Right atrium auricular region (tissue), 2 donors: ENCODE results near the gene ARSJ. TPM values are rescaled to one million over a fixed set of nuclear protein-coding genes. Genes with fewer than 3 reads are reported as not detected.
"Not testable (repeated sequence)": the region's sequence is repeated elsewhere in the genome, so short reads cannot be mapped to it uniquely, and the experiment has no call there.

Source experiments
- DNase-seq: peaks from one replicate; pipeline ENCODE4 v3.0.0-alpha.2; 2019; ENCODE audit warnings: low spot score
- H3K27ac ChIP-seq, 2 donors: fragments of 200-600 bp; sonication (generic); 1 replicate in 1 of 2; 2 replicates in 1 of 2; pipeline ENCODE4 v1.5.1; 2016 to 2019
- H3K27me3 ChIP-seq, 2 donors: fragments of 200-600 bp; sonication (generic); one replicate each; pipeline versions ENCODE4 v1.5.1 to v1.6.0; 2017 to 2019
- H3K36me3 ChIP-seq: fragments of 200-600 bp; sonication (generic); one replicate; pipeline ENCODE4 v1.5.1; 2016
- H3K4me1 ChIP-seq, 2 donors: fragments of 200-600 bp; sonication (generic); one replicate each; pipeline versions ENCODE4 v1.5.1 to v1.6.0; 2017 to 2019
- H3K4me3 ChIP-seq, 2 donors: fragments of 200-600 bp; sonication (generic); 1 replicate in 1 of 2; 2 replicates in 1 of 2; pipeline ENCODE4 v1.5.1; 2017 to 2019; ENCODE audit warnings: mild to moderate bottlenecking in 1 of 2, moderate library complexity in 1 of 2
- H3K9me3 ChIP-seq, 2 donors: fragments of 200-600 bp; sonication (generic); one replicate each; pipeline ENCODE4 v1.5.1; 2019
- CTCF ChIP-seq, 2 donors: fragments of 200-600 bp; sonication (generic); IDR thresholded peaks; one replicate each; pipeline ENCODE4 v1.5.1; 2019; ENCODE audit warnings: antibody characterized with exemption in 2 of 2
- total RNA-seq, 2 donors: library from RNA; depleted of rRNA; stranded (reverse); fragments of >200 nt; gene quantifications; one replicate each; pipeline ENCODE4 v1.1.0, GENCODE V29; 2016

Gene ARSJ
- total RNA-seq, 2 donors from 2014 or later, result 3.8 to 5.6 TPM

GRCh38 chr4:114021451-114021850 is 42.0 kb upstream of the ARSJ start:
- Histone ChIP-seq H3K36me3 (no peaks in the 10 kb centered on the region), H3K27ac (no peak overlapping the region), H3K9me3 (no peaks in the 10 kb centered on the region), H3K4me1 (no peaks in the 10 kb centered on the region), H3K27me3 (no peaks in the 10 kb centered on the region), H3K4me3 (no peak overlapping the region)
- no peak for DNase-seq
- TF ChIP-seq CTCF (IDR thresholded peaks at IDR 0.05), result no peak

- Histone ChIP-seq H3K27ac (no peak overlapping the region), H3K4me3 (no peak overlapping the region), H3K9me3 (no peaks in the 10 kb centered on the region), H3K36me3 (no peaks in the 10 kb centered on the region), H3K4me1 (no peaks in the 10 kb centered on the region), H3K27me3 (no peaks in the 10 kb centered on the region)
- no peak for TF ChIP-seq CTCF (IDR thresholded peaks at IDR 0.05)
- no peak for DNase-seq
Measured at GRCh38 chr4:114019969-114020358, 40.5 kb upstream of the ARSJ start.

- H3K4me3 ChIP-seq, result no peak overlapping the region
- no peak overlapping the region for H3K27ac ChIP-seq
- no peaks in the 10 kb centered on the region for H3K9me3 ChIP-seq
- no peaks in the 10 kb centered on the region for H3K27me3 ChIP-seq
- H3K4me1 ChIP-seq, result no peaks in the 10 kb centered on the region
- DNase-seq, result no peak
- no peaks in the 10 kb centered on the region for H3K36me3 ChIP-seq
- TF ChIP-seq CTCF (IDR thresholded peaks at IDR 0.05), result no peak
Measured at GRCh38 chr4:114019276-114019968, 40.0 kb upstream of the ARSJ start.

- TF ChIP-seq CTCF (IDR thresholded peaks at IDR 0.05), result no peak
- no peak overlapping the region for H3K4me3 ChIP-seq
- no peaks in the 10 kb centered on the region for H3K9me3 ChIP-seq
Measured at GRCh38 chr4:114017120-114017917, 37.9 kb upstream of the ARSJ start.

GRCh38 chr4:114015444-114015899 is 36.0 kb upstream of the ARSJ start:
- H3K27me3 ChIP-seq, result no peaks in the 10 kb centered on the region
- no peak for TF ChIP-seq CTCF (IDR thresholded peaks at IDR 0.05)
- no peak overlapping the region for H3K4me3 ChIP-seq
- H3K4me1 ChIP-seq, result no peaks in the 10 kb centered on the region
- DNase-seq, result no peak
- H3K36me3 ChIP-seq, result no peaks in the 10 kb centered on the region
- no peaks in the 10 kb centered on the region for H3K9me3 ChIP-seq
- no peak overlapping the region for H3K27ac ChIP-seq

More at GRCh38 chr4:114017120-114017917, 37.9 kb upstream of the ARSJ start:
- no peaks in the 10 kb centered on the region for H3K4me1 ChIP-seq
- H3K36me3 ChIP-seq, result no peaks in the 10 kb centered on the region
- no peak for DNase-seq
- no peaks in the 10 kb centered on the region for H3K27me3 ChIP-seq
- H3K27ac ChIP-seq, result no peak overlapping the region

- H3K4me1 ChIP-seq, DNase-seq, H3K36me3 ChIP-seq, H3K27ac ChIP-seq, H3K27me3 ChIP-seq, H3K4me3 ChIP-seq, H3K9me3 ChIP-seq: not testable (repeated sequence)
Measured at GRCh38 chr4:114013201-114013600, 33.8 kb upstream of the ARSJ start.
